Measurements from ENCODE around the gene HS2ST1.
"Not testable (repeated sequence)": the region's sequence is repeated elsewhere in the genome, so short reads cannot be mapped to it uniquely, and the experiment has no call there.

Gene HS2ST1

GRCh38 chr1:86926883-86927282, 12.4 kb downstream of the HS2ST1 start:
- no peak for DNase-seq

- no peak for DNase-seq
Observed at GRCh38 chr1:86928819-86929218, 14.4 kb downstream of the HS2ST1 start.

- no peak for DNase-seq
Observed at GRCh38 chr1:86933051-86933450, 18.6 kb downstream of the HS2ST1 start.

GRCh38 chr1:86933562-86934377, 19.3 kb downstream of the HS2ST1 start:
- no peak for DNase-seq

GRCh38 chr1:86938450-86938849, 24.0 kb downstream of the HS2ST1 start:
- DNase-seq: no peak

- no peak for DNase-seq
Observed at GRCh38 chr1:86938855-86939254, 24.4 kb downstream of the HS2ST1 start.

GRCh38 chr1:86939406-86939805, 25.0 kb downstream of the HS2ST1 start:
- no peak for DNase-seq

- no peak for DNase-seq
Observed at GRCh38 chr1:86940599-86940998, 26.2 kb downstream of the HS2ST1 start.

- no peak for DNase-seq
Observed at GRCh38 chr1:86942042-86942441, 27.6 kb downstream of the HS2ST1 start.

GRCh38 chr1:86942743-86943142, 28.3 kb downstream of the HS2ST1 start:
- no peak for DNase-seq

GRCh38 chr1:86948212-86948611, 33.8 kb downstream of the HS2ST1 start:
- no peak for DNase-seq

GRCh38 chr1:86950712-86951419, 36.4 kb downstream of the HS2ST1 start:
- no peak for DNase-seq

GRCh38 chr1:86951430-86951829, 37.0 kb downstream of the HS2ST1 start:
- DNase-seq: no peak

GRCh38 chr1:86953167-86953566, 38.7 kb downstream of the HS2ST1 start:
- DNase-seq: no peak

GRCh38 chr1:86955678-86956077, 41.2 kb downstream of the HS2ST1 start:
- DNase-seq: no peak

- no peak for DNase-seq
Observed at GRCh38 chr1:86956221-86956620, 41.8 kb downstream of the HS2ST1 start.

GRCh38 chr1:86957221-86957620, 42.8 kb downstream of the HS2ST1 start:
- DNase-seq: no peak

- no peak for DNase-seq
Observed at GRCh38 chr1:86960548-86960947, 46.1 kb downstream of the HS2ST1 start.

GRCh38 chr1:86963841-86964240, 49.4 kb downstream of the HS2ST1 start:
- not testable (repeated sequence) for DNase-seq

GRCh38 chr1:86965012-86965826, 50.8 kb downstream of the HS2ST1 start:
- DNase-seq: peak in 2 of 5 donors; percentile 2

- no peak for DNase-seq
Observed at GRCh38 chr1:86965827-86966182, 51.4 kb downstream of the HS2ST1 start.

- no peak for DNase-seq
Observed at GRCh38 chr1:86970938-86971337, 56.5 kb downstream of the HS2ST1 start.

GRCh38 chr1:86971778-86972177, 57.3 kb downstream of the HS2ST1 start:
- DNase-seq: no peak
